ENCODE measurements around the gene CDR2.

CDR2 gene

DNA sequence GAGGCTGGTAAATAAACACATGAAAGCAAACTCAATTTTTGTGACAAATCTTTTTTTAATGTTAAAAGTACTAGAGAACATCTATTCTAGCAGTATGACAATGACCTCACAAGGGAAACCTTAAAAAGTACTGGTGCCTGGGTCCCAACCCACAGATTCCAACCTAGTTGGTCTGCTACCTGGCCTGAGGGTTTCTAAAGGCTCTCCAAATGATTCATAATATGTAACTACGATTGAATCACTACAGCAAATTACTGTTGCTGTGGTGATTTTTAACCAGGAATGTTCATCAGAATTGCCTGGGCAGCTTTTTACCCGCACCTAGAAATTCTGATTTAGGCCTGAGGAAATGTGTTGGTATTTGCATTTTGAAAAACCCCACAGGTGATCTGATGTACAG, 26.1 kb downstream of the CDR2 start:
- DNase-seq, result no peak

DNA sequence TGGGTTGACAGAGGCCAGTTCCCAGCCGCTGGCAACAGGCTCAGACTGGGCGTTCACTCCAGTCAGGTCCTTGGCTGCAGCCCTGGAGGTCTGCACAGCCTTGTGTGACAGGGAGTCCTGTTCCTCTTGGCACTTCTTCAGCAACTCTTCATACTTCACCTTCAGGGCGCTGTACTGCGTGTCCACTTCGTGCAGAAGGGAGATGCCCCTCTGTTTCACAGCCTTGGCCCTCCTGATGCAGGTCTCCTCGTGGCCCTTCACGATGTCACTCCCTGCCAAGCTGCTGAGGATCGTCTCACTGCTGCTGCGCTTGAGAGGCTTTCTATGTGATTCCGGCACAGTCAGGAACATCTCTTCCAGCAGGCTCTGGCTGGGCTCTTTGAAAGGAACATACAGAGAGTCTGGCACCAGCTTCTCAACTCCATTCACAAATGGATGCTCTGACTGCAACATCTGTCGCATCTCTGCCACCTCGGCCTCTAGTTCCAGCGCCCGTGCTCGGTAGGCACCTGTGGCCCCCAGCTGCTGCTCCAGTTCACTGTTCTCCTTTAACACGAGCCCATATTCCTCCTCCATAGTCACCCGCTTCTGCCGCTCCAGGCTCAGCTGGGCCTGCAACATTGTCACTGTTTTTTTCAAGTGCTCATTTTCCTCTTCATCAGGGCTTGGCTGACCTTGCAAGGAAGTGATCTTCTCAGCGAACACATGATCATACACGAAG, 27.2 kb downstream of the CDR2 start:
- no peak for DNase-seq

DNA sequence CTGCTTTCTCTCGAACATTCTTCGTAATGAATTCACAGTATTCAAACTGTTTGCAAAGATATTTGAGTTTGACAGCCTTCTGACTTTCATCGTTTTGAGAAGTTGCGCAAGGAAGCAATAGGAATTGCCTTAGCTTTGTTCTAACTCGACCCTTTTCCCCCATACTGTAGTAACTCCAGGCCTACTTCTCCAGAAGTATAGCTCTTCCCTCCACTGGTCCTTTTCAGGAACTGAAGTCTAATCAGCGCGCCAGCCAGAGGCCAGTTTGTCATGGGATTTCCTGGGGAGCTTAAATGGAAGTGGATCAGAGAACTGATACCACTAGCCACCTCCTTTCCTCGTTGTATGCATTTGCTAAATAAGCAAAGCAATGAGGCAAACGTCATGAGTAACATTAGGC, 27.9 kb downstream of the CDR2 start:
- no peak for DNase-seq

DNA sequence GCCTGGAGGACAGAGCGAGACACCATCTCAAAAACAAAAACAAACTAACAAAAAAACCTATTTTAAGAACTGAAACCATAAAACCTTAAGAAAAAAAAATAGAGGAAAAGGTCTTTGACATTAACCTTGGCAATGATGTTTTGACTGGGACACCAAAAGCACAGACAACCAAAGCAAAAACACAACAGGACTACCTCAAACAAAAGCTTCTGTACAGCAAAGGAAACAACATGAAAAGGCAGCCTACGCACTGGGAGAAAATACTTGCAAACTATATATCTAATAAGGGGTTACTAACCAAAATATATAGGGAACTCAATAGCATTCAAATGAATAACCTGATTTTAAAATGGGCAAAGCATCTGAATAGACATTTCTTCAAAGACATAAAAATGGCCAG, 32.3 kb downstream of the CDR2 start:
- DNase-seq, result no peak

DNA sequence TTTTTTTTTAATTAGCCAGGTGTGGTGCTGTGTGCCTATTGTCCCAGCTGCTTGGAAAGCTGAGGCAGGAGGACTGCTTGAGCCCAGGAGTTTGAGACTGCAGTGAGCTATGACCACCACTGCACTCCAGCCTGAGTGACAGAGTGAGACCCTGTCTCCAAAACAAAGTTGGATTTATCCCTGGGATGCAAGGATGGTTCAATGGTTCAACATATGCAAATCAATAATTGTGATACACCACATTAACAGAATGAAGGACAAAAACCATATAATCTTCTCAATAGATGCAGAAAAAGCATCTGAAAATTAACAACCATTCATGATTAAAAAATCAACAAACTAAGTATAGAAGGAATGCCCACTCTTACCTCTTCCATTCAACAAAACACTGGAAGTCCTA, 33.5 kb downstream of the CDR2 start:
- no peak for DNase-seq

DNA sequence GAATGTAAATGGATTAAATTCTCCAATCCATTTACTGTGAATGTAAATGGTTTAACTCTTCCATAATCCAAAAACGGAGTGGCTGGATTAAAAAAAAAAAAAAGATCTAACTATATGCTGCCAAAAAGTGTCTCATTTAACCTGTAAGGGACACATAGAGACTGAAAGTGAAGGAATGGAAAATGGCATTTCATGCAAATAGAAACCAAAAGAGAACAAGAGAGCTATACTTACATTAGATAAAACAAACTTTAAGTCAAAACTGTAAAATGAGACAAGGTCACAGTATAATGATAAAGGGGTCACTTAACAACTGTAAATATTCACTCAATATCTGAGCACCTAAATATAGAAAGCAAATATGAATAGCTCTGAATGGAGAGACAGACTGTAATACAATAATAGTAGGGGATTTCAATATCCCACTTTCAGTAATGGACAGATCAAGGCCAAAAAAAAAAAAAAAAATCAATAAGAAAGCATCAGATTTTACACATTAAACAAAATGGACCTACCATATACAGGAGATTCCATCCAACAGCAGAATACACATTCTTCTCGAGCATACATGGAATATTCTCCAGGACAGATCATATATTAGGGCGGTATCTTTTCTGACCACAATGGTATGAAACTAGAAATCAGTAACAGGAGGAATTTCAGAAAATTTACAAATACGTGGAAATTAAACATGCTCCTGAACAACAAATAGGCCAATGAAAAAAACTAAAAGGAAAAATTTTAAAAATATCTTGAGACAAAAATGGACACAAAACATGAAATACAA, 36.4 kb downstream of the CDR2 start:
- no peak for DNase-seq

DNA sequence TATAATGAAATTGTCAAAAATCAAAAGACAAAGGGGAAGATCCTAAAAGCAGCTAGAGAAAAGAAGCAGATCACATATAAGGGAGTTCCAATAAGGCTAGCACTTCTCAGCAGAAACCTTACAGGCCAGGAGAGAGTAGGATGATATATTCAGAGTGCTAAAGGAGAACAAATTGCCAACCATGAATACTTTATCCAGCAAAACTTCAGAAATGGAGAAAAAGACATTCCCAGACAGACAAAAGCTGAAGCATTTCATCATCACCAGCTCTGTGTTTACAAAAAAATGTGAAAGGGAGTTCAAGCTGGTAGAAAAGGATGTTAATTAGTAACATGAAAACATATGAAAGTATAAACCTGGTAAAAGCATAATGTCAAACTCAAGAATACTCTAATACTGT, 37.4 kb downstream of the CDR2 start:
- DNase-seq, result no peak

DNA sequence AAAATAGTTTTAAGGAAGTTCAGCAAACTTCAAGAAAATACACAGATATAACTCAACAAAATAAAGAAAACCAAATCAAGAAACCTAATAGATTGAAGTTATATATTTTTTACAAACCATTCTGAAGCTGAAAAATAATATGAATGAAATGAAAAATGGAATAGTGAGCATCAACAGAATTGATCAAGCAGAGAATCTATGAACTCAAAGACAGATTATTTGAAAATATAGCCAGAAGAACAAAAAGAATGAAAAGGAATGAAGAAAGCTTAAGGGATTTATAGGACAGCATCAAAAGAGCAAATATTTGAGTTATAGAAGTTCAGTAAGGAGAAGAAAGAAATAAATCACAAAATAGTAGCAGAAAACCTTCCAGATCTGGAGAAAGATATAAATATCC, 37.8 kb downstream of the CDR2 start:
- DNase-seq, result no peak

DNA sequence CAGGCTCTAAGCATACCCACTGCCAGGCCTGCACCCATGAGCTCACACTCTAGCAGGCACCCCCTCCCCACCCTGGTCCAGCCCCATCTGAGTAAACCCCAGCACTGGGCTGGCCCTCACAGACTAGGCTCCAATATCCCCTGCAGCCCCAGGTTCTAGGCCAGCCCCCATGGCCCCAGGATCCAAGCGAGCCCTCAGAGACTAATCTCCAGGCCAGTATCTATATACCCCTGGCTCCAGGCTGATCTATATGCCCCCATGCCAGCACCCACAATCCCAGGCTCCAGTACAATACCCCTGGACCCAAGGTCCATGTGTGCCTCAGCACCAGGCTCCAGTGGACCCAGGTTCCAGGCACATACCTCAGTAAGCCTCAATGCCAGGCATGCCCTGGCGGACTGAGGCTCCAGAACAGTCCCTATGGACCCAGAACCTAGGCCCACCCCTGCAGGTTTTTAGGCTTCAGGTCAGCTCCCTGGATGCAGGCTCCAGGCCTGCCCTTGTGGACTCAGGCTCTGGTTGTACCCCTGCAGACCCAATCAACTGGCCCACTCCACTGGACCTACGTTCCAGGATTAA, 38.7 kb downstream of the CDR2 start:
- DNase-seq, result no peak

DNA sequence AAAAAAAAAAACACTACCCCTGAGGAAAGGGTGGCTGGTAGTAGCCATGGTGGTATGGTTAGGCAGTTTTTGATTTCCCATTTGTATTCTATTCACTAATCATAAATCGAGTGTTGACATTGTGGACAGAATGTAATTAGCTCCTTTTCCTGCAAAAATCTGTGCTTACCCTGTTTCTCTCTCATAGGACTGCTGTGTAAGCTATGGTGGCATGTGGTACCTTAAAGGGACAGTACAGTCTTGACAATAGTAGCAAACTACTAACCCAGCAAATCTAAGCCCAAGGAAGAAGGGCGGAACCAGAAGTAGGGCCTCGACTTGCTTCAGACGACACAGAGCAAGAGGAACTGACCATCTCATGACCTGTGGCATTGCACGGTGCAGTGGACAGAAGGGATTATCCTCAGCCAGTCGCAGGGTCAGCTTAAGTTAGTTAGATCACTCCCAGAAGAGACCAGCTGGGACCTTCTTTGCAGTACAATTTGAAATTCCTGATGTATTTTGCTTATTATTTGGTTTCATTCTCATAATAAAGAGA, 40.9 kb downstream of the CDR2 start:
- no peak for DNase-seq

DNA sequence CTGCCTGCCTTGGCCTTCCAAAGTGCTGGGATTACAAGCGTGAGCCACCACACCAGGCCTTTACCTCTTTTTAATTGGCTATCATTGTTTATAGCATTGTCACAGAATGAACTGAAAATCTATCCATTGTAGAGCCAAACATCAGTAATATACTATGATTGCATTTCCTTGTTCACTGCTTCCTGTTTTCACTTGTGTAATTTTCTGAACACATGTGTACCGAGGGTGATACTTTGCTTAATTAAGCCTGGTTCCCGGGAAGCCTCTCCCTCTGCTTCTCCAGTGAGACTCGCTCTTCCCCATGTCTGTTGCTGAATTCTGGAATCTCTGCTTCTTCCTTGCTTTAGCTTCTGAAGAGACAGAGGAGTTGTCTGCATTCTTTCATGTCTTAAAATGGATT, 44.1 kb downstream of the CDR2 start:
- no peak for DNase-seq

DNA sequence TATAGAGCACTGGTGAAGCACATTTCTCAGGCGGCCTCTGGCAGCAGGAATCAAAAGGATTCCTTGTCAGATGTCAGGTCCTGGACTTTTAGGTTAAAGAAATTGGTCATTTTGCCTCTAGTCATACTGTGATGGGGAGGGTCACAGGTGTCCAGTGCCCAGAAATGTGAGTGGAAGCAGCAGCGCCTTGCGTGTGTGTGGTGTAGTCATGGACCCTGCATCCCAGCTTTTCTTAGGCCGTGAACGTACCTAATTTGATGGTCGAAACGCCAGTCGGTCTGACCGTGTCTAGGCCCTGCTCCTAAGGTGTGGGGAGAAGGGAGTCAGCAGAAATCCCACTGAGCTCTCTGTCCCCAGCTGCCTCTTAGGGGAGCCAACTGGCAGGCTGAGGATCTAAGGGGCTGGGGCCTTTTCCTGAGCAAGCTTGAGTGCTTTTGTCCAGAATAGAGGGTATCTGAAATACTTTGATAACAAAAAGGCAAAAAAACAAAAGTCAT, 45.2 kb downstream of the CDR2 start:
- no peak for DNase-seq

DNA sequence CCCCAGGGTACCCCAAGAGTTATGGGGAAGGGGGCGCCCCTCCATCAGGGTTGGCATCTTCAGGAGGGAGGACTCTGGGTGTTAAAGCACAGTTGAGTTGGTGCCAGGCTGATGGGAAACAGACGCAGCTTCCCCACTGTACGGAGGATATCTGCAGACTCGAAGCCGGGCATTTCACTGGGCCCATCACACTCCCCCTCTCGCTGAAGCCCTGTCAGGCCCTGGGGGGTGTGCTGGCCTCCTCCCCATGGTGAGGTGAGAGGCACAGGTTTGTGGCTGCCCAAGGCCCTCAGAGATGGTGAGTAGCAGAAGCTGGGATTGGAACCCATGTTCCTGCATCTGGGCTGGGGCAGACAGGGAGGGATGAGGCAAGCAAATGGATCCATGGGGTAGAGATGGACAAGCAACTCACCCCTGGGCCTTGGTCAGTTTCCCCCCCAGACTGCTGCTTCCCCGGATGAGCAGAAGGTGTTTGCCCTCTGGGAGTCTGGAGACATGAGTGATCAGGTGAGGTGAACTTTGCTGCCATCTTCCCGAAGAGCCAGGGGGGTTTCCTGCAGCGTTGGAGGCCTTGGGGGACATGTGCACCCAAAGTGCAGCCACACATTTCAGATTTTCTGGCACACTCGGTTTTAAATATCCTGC, 46.2 kb downstream of the CDR2 start:
- no peak for DNase-seq

DNA sequence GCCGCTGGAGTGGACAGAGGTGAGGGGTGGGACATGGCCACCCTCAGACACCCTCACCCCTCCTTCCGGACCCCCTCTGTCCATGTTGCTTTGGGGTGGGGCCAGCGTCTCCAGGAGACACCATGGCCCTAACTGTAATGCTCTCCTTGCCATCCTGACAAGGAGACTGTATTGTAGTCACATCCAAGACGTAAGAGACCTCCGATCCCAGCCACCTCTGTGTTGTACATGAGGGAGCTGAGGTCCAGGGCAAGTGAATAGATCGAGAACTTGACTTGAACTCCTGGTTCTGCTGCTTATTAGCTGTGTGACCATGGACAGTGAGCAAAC, 47.0 kb downstream of the CDR2 start:
- no peak for DNase-seq

DNA sequence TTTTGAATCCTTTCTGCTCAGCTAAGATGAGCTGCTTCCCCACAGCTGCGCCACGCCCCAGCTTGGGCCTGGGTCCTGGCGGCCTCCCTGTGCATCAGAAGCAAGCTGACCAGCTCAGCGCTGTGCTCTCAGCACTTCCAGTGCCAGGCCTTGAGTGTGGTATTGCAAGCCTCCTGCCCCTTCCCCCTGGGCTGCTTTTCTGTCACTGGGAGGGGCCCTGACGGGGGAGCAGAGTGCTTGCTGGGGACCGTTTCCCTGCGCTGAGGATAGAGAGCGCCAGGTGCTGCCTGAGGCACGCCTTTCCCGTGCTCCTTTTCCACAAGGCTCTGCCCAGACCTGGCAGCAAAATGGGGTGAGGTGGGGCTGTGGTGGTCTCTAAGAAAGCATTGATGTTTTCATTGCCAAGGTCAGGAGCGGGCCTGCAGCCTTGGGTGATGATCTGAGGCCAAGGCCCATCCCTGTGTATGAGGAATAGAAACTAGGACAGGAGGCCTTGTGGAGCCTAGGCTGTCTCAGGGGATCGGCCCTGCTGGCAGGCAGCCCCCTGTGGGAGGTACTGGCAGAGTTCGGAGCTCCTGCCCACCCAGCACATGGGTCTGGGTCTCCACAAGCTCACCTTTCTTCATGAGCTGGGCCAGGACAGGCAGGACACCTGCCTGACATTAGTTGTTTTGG, 47.5 kb downstream of the CDR2 start:
- DNase-seq, result no peak

DNA sequence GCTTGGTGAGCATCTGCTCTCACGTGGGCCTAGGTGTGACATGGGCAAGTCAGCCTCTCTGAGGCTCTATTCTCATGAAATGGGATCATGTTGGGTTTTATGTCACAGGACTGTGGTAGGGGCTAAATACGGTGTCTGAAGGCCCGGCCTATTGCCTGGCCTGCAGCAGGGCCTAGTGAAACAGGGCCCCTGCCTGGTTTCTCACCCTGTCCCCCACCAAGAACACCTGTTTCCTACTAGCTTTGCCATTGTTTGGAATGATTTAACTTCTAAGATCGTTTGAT, 48.1 kb downstream of the CDR2 start:
- DNase-seq, result no peak

DNA sequence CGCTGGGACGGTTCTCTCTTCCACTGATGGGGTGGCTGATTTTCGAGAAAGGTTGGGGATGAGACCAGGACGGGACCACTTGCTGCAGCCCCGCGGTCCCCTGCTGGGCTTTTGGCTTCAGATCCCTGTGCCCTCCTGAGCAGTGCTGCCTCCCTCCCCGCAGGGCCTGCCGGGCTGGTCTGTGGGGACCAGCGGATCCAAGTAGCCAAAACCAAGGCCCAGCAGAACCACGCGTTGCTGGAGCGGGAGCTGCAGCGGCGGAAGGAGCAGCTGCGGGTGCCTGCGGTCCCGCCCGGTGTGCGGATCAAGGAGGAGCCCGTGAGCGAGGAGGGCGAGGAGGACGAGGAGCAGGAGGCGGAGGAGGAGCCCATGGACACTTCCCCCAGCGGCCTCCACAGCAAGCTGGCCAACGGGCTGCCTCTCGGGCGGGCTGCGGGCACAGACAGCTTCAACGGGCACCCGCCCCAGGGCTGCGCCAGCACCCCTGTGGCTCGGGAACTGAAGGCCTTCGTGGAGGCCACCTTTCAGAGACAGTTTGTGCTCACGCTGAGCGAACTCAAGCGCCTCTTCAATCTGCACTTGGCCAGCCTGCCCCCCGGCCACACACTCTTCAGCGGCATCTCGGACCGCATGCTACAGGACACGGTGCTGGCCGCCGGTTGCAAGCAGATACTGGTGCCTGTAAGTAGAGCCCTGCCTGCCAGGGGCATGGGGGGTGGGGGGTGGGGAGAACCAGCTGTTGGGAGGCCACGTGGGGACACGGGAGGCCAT, 48.6 kb downstream of the CDR2 start:
- DNase-seq, result no peak

DNA sequence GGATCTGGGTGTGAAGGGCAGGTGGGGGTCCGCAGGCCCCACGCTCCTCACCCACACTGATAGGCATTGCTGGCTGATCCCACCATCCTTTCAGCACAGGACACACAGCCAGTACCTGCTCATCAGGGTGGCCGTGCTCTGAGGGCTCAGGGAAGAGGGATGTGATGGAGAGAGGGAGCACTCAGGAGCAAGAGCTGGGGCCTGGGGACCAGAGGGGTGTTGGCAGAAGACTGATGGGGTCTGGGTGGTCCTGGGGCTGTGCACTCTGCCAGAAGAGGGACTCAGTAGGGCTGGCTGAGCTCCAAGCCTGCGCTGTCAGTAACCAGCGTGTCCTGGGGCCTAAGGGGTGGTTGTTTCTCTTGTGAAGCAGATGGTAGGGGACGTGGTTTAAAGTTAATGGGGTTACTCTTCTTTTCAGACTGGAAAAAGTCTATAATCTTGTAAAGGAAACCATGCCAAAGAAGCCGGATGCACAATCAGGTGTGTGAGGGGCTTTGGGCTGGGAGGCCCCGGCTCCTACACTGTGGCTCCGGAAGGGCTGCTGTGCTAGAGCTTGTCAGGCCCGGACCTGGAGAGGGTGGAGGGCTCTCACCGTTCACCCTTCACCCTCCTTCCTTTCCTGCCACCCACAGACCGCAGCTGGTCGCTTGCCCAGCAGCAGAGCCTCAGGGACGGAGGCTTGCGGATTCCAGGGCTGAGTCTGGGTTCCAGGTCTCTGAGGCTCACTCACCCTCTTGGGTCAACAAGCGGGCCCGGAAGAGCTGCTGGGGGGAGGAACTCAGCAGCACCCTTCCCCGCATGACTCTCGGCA, 49.4 kb downstream of the CDR2 start:
- no peak for DNase-seq

DNA sequence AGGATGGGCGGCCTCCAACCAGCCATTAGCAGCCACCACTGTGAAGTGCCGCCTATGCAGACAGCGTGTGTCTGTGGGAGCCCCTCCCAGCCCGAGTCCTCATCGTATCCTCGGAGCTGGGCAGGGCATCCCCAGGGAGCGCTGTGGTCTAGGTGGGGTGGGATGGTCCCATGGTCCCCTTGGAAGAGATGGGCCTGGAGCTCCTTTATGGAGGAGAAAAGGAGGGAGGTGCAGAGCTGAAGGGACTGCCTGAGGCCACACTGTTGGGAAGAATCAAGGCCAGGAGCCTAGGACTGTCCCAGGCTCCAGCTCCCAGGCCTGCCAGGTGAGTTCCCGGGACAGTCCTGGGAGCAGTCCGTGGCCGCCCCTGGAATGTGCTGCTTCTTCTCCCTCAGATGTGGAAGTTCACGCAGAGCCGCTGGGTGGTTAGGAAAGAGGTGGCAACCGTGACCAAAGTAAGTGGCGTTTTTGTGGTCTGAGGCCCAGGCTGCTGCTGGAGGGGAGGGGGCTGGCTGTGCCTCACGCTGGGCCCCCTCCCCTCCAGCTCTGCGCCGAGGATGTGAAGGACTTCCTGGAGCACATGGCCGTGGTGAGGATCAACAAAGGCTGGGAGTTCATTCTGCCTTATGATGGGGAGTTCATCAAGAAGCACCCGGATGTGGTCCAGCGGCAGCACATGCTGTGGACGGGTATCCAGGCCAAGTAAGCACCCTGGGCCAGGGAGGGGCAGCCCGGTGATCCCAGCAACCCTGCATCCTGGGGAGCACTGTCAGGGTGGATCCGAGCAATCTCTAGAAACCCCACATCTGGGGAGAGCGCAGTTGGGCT, 50.2 kb downstream of the CDR2 start:
- no peak for DNase-seq

DNA sequence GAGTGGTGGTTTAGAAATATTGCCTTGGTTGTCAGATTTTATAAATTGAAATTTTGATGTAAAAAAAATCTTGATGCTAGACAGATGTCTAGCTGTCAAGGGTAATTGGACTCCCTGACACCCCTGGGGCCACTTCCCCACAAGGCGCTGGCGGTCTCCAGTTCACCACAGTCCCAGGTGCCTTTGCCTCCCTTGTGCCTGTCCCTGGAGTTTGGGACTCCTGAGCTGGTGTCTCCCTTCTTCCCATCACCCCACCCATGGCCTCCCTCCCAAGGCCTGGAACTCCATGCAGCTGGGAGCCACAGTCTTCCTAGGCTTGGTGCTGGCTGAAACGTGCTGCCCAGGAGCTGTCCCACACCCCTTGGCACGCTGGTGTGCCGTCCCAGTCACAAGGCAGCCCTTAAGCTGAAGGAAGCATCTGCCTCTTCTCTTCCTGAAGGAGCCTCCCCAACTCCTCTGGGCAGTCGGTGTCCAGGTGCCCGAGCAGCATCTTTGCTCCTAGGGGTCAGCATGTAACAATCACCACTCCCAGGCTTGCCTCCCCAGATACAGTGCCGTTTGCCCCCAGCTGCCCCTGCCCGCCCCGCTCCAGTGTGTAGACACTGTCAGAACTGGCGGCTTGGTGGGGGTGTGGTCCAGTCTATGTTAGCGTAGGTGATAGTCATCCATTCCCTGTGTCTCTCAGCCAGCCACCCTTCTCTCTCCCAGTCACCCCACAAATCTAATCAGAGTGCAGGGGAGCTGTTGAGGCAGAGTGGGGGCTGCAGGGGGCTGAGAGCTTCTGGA, 51.1 kb downstream of the CDR2 start:
- DNase-seq, result no peak

Data from NCI-H1105 (cell line).